HG02852 (cell line): Measurements from ENCODE around the gene LRTM1.

Experiments used
- ATAC-seq: cut with Tn5 transposase; IDR thresholded peaks from one replicate; pipeline ENCODE4 v1.9.1; 2021; ENCODE audit warnings: mild to moderate bottlenecking, moderate library complexity; ENCODE audit not compliant: unreplicated experiment

LRTM1 gene

GRCh38 chr3:54928046-54928770, at the start of gene LRTM1:
TSS of gene LRTM1 (minus strand) at chr3:54928059. CDS start at chr3:54927911, 148 bp downstream.
- no peak for ATAC-seq

DNA sequence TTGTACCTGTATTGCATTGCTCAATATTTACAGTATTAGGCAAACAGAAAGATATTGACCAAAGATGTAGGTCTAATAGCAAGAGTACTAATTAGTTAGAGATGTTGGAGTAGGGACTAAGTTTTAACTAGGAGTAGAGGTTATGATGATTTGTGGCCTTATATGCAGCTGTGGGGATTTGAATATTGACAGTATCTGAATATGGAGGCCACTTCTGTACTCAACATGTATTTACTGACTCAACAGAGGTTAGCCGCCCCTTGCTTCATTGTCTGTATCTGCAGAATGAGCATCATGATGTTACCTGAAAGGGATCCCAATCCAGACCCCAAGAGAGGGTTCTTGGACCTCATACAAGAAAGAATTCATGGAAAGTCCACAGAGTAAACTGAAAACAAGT, 49.6 kb upstream of the LRTM1 start:
- no peak for ATAC-seq

GRCh38 chr3:54970895-54971294, 43.0 kb upstream of the LRTM1 start:
- ATAC-seq, result no peak

- no peak for ATAC-seq
These were observed 41.8 kb upstream of the LRTM1 start for GRCh38 chr3:54969652-54970051.

- ATAC-seq, result no peak
These were observed 40.8 kb upstream of the LRTM1 start for GRCh38 chr3:54968546-54969172.

GRCh38 chr3:54967731-54968161, 39.9 kb upstream of the LRTM1 start:
- no peak for ATAC-seq

- no peak for ATAC-seq
These were observed 39.1 kb upstream of the LRTM1 start for GRCh38 chr3:54966979-54967378.

DNA sequence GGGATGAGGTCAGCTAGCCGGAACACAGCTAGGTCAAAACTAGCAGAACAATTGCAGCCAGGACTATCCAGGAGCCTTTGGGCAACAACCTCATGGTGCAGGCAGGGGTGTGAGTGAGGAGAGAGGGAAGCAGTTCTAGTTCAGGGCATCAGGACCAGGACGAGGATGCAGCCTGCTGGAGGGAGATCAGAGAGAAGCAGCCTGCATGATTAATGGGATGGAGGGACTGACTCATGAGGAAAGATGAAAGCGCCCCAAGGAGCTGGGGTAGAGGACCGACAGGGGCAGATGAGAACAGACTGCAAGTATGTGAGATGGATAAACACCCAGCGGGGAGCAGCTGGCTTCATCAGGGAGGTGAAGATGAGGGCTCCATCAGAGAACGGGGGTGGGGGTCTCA, 37.9 kb upstream of the LRTM1 start:
- no peak for ATAC-seq

DNA sequence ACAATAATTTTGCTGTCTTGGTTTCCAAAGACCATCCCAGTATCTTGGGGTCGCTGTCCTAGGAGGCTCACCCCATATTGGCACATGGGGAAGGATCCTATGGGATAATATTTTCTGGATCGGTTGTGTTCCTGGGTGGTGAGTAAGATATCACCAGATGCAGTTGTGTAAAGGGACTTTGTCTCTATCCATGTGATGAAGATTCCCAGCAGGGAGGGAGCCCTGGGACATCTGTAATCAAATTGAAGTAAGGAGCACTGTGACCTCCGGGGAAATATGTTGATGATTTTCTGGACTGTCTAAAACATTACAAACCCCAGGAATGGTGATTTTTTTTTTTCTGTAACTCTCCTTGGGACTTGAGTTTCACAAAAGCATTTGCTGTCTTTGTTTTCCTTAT, 36.2 kb upstream of the LRTM1 start:
- no peak for ATAC-seq

- no peak for ATAC-seq
These were observed 35.8 kb upstream of the LRTM1 start for GRCh38 chr3:54963641-54964040.

DNA sequence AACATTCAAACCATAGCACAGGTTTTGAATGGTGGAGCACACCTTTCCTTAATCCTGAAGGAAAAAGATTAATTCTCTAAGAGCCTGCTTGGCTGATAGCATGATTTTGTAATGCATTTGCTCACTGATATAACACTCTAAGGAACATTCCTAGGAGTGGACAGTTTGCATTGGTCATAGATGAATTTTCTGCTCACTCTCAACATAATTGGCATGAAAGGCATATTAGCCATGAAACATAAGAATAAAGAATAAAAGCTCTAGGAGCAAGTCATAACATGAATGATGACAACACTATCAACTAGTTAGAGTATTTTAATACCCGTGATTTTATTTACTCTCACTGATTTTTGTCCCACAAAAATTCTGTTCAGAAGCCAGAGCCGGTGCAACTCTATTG, 34.3 kb upstream of the LRTM1 start:
- ATAC-seq, result no peak

DNA sequence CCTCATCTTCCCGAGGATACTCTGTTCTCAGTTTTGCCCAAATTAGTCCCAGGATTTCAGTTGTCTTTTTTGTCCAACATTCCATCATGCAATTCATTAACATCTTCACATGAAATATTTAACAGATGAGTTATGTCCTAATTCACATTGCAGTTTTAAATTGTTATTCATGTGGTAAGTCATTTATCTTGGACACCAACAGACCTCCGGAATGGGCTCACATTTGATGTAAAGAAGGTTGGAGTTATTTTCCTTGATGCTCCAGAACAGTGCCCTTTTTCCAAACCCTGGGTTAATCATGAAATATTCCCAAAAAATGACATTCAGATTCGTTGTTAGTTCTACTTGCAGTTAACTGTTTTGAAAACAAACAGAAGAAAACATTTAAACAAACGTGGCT, 32.8 kb upstream of the LRTM1 start:
- no peak for ATAC-seq

GRCh38 chr3:54960082-54960481, 32.2 kb upstream of the LRTM1 start:
- ATAC-seq, result no peak

- no peak for ATAC-seq
These were observed 29.9 kb upstream of the LRTM1 start for GRCh38 chr3:54957711-54958110.

DNA sequence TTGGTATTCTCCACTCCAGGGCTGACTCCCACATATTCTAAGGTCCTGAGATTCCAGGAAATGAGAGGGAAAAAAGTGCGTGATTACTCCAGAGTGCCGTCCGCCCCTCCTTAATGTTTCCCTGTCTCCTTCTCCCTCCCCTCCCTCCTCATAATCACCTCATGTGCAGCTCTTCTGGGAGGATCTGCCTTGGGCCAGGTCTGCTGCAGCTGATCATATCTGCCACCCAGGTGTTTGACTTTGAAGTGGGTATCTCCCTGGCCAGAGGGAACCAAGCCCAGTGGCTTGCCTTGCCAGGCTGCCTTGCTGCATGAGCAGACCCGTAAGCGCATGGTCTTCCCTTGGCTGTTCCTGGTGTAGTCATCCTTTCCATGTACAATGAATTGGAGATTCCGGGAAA, 28.1 kb upstream of the LRTM1 start:
- no peak for ATAC-seq

DNA sequence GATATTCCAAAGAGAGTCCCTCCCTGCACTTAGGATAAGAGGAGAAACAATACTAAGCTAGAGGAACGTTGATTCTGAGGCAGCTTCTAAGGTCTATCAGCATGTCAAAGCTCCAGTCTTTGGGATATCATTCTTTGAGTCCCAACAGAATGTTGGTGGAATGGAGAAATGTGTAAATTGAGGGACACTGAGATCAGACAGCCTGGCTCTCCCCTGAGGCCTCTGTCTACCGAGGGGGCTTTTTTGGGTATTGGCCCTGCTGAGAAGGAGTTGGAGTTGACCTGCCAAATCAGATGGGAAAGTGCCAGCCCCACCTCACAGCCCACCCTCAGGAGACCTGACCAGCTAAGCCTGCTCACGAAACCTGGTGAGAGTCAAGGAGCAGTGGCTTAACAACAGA, 27.6 kb upstream of the LRTM1 start:
- ATAC-seq, result no peak

DNA sequence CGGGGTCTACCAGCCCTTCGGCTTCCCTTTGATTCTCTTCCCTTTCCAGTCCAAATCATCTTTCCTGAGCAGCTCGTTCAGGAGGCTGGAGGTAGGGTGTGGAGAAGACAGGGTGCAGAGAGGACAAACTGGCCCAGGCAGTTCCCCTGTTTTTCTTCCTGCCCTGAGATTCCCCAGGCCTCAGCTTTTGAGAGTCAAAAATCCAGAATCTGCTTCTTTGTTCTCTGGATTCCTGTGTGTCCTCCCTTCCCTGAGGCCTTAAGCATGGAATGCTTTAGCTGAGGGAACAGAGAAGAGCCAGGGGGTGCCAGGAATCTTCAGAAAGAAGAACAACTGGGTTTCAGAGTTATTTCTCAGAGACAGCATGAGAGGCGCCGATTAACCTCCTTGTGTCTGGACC, 26.7 kb upstream of the LRTM1 start:
- no peak for ATAC-seq

DNA sequence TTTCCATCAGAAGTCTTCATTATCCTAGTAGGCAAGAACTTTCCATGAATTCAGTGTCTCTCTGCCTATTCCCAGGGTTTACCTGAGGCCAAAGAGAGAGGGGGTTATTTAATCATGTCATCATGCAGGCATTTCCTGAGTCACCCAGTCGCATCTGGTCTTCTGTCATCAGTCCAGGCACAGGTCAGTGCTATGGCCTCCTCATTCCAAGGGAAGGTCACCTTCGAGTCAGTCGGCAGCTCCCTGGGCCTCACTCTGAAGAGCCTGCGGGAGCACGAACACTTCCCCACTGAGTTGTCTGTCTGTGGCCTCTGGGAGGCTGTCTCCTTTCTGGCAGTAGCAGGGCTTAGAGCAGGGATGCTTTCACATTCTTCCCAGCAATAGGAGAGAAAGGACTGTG, 26.2 kb upstream of the LRTM1 start:
- no peak for ATAC-seq

- no peak for ATAC-seq
These were observed 23.5 kb upstream of the LRTM1 start for GRCh38 chr3:54951405-54951804.

DNA sequence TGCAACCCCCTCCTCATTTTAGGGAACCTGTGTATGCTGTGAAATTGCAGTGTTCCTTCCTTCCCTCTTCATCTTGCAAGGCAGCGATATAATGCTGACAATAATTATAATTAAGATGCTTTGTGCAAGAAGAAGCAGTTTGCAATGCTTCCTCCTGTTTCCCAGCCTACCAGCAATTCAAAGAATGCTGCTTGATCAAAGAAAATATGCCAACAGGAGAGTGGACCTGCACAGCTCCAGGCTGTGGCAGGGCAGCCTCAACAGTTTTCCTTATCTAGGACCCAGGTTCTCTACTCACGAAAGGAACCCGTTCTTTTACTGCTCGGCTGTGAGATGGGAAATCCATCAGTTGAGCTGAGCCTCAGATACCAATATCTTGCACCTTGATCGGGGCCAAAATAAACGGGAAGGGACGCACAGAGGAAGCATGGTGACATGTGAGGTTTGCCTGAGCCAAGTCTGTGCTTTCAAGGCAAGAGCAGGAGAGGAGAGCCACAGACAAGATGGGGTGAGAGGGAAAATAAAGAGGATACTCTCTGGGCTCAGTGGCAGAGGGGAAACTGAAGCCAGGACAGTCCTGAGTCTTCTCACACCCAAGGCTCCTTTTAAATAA, 22.6 kb upstream of the LRTM1 start:
- no peak for ATAC-seq

DNA sequence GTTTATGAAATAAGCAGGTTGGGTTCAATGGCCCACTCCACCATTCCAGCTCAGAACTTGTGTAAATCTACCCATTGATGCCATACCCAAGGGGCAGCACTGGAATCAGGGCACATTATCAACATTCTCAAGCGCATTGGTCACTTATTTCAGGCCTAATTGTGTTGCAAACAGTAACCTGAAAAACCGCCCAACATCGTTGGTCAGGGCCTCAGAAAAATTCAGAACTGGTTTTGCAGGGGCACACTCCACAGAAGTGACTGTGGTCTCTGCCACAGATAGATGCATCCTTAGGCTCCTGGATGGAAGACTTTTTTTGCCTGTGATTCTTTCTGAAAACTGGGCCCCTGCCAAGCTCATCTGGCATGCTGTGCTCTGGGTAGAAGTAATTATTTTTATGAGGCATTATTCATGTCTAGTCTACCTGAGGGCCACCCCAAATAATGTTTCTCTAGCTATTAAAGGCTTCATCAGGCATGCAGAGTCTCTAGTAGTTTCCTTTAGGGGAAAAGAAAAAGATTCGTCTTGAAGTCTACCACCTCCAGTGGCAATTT, 21.7 kb upstream of the LRTM1 start:
- no peak for ATAC-seq
